Retina (tissue), 1 donor: ENCODE results near the gene MARK1.
"Not testable (repeated sequence)": the region's sequence is repeated elsewhere in the genome, so short reads cannot be mapped to it uniquely, and the experiment has no call there.

Experiments
- DNase-seq: peaks from one replicate; pipeline ENCODE4 v3.0.0-alpha.2; 2016

MARK1 gene

GRCh38 chr1:220631238-220631815 lies 103.4 kb downstream of the MARK1 start:
- no peak for DNase-seq

GRCh38 chr1:220637759-220638158 lies 109.8 kb downstream of the MARK1 start:
- no peak for DNase-seq

GRCh38 chr1:220642285-220642684 lies 114.3 kb downstream of the MARK1 start:
- no peak for DNase-seq

GRCh38 chr1:220652995-220653394 lies 125.1 kb downstream of the MARK1 start:
- DNase-seq = peak; percentile 23

- DNase-seq = no peak
Observed at GRCh38 chr1:220655509-220655908, 127.6 kb downstream of the MARK1 start.

- DNase-seq = no peak
Observed at GRCh38 chr1:220655961-220656740, 128.2 kb downstream of the MARK1 start.

- DNase-seq = no peak
Observed at GRCh38 chr1:220666349-220666748, 138.4 kb downstream of the MARK1 start.

GRCh38 chr1:220669005-220669404 lies 141.1 kb downstream of the MARK1 start:
- DNase-seq = no peak

GRCh38 chr1:220670365-220670764 lies 142.4 kb downstream of the MARK1 start:
- DNase-seq = no peak

- no peak for DNase-seq
Observed at GRCh38 chr1:220673921-220674320, 146.0 kb downstream of the MARK1 start.

GRCh38 chr1:220677251-220677650 lies 149.3 kb downstream of the MARK1 start:
- no peak for DNase-seq

GRCh38 chr1:220680085-220680687 lies 152.2 kb downstream of the MARK1 start:
- peak; percentile 38 for DNase-seq

- DNase-seq = no peak
Observed at GRCh38 chr1:220681220-220681880, 153.4 kb downstream of the MARK1 start.

GRCh38 chr1:220682901-220683576 lies 155.1 kb downstream of the MARK1 start:
- no peak for DNase-seq

- not testable (repeated sequence) for DNase-seq
Observed at GRCh38 chr1:220683716-220684115, 155.8 kb downstream of the MARK1 start.

- peak; percentile 17 for DNase-seq
Observed at GRCh38 chr1:220684890-220685289, 157.0 kb downstream of the MARK1 start.

GRCh38 chr1:220685879-220686278 lies 157.9 kb downstream of the MARK1 start:
- no peak for DNase-seq

- no peak for DNase-seq
Observed at GRCh38 chr1:220687809-220688208, 159.9 kb downstream of the MARK1 start.

- DNase-seq = no peak
Observed at GRCh38 chr1:220689666-220690065, 161.7 kb downstream of the MARK1 start.

GRCh38 chr1:220690140-220691052 lies 162.5 kb downstream of the MARK1 start, which contains the start of gene C1orf115:
Gene C1orf115 (plus strand): TSS chr1:220690363. CDS start chr1:220690403, 40 bp downstream.
- DNase-seq = peak; percentile 91

- peak; percentile 25 for DNase-seq
Observed at GRCh38 chr1:220691053-220691684, 163.2 kb downstream of the MARK1 start.
